GM19240 (cell line): Measurements from ENCODE around the gene ZNF324.
"Not testable (repeated sequence)": the region's sequence is repeated elsewhere in the genome, so short reads cannot be mapped to it uniquely, and the experiment has no call there.

ENCODE experiments used
- DNase-seq: peaks from one replicate; pipeline ENCODE4 v3.0.0; 2011; ENCODE audit warnings: low spot score; ENCODE audit not compliant: insufficient read length

ZNF324 gene

DNA sequence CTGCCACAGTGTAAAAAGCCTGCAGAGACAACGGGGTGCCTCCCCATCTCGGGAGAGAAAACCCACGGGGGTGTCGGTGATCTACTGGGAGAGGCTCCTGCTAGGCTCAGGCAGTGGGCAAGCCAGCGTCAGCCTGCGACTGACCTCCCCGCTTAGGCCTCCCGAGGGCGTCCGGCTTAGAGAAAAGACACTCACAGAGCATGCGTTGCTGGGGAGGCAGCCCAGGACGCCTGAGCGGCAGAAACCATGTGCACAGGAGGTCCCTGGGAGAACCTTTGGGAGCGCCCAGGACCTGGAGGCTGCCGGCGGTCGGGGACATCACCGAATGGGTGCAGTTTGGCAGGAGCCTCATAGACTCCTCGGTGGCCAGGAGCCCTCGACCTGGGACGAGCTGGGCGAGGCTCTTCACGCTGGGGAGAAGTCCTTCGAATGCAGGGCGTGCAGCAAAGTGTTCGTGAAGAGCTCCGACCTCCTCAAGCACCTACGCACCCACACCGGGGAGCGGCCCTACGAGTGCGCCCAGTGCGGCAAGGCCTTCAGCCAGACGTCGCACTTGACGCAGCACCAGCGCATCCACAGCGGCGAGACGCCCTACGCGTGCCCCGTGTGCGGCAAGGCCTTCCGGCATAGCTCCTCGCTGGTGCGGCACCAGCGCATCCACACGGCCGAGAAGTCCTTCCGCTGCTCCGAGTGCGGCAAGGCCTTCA is 4.1 kb downstream of the ZNF324 start:
- DNase-seq: not testable (repeated sequence)

DNA sequence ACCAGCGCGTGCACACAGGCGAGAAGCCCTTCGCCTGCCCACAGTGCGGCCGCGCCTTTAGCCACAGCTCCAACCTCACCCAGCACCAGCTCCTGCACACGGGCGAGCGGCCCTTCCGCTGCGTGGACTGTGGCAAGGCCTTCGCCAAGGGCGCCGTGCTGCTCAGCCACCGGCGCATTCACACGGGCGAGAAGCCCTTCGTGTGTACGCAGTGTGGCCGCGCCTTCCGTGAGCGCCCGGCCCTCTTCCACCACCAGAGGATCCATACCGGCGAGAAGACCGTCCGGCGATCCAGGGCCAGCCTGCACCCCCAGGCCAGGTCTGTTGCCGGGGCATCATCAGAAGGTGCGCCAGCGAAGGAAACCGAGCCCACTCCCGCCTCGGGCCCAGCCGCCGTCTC is 4.9 kb downstream of the ZNF324 start:
- DNase-seq: no peak

DNA sequence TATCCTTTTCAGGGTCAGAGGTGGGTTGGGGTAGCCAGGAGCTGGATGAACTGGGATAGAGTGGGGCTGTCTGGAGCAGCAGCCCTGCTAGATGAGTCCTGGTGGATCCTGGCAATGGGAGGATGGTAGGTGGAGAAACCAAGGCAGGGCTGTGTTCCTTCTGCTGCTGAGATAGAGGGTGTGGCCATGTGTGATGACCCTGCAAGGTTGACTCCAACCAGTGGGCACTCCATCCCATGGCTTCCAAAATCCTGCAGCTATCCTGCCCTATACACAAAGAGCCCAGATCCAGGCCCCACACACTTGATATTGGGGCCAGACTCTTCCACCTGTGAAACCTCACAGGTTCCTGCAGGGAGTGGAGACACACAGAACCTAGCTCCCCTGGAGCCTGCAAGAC is 6.9 kb downstream of the ZNF324 start:
- DNase-seq: no peak

DNA sequence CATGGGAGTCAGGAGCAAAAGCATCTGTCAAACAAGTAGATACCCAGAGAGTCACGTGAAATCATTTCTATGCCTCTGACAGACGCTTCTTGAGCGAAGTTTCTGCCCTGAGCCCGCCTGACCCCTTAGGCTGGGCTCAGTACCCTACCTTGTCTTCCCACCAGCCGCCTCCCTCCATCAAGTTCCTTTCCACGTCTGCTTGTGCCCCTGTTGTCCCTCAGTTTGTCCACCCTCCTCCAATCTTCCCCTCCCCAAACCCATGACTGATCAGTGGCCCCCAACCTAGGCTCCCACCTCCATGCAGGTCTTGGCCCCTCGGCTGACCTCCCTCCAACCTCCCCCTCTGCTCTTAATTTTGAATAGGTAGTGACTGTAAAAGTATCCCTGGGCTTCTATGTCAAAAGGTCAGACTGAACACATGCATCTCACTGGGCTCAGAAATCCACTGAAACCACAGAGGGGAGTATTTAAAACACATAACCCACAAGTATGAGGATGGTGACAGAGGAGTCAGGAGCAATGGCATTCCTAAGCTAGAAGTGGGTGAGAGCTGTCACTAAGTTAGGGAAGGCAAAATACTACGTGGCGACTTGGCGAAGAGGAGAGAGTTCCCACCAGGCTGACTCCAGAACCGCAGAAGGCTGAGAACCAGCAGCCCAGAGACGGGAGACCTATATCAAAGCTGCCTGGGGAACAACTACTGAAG is 7.6 kb downstream of the ZNF324 start:
- DNase-seq: no peak

DNA sequence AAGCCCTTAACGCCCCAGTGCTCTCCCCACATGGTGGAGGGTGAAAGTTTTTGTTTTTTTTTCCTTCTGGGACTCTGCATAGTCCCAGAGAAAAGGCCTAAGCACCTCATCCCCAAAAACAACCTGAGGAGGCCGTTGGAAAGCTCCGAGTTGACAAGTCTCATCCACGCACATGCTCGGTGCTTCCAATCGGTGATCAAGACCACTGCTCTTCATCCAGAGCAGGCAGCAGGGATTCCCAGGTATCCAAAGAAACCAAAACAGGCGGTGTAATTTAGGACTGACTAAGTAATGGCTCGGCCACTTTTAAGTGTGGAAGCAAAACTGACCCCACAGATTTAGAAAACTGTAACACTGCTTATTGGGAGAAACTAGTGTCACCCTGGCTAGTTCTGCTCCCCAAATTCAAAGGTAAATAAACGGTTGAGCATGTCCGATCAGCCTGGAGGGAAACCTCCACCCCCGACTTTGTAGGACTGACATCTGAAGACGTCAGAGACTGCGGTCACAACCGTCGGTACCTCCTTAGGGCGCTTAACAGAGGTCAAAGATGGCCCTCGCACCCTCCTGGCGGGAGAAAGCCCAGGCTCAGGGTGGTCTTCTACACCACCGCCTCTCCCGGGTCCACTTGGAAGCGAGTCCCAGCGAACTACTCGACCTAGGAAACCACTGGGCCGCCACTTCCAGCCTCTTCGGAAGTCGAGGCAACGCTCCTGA is 8.3 kb downstream of the ZNF324 start:
- no peak for DNase-seq

DNA sequence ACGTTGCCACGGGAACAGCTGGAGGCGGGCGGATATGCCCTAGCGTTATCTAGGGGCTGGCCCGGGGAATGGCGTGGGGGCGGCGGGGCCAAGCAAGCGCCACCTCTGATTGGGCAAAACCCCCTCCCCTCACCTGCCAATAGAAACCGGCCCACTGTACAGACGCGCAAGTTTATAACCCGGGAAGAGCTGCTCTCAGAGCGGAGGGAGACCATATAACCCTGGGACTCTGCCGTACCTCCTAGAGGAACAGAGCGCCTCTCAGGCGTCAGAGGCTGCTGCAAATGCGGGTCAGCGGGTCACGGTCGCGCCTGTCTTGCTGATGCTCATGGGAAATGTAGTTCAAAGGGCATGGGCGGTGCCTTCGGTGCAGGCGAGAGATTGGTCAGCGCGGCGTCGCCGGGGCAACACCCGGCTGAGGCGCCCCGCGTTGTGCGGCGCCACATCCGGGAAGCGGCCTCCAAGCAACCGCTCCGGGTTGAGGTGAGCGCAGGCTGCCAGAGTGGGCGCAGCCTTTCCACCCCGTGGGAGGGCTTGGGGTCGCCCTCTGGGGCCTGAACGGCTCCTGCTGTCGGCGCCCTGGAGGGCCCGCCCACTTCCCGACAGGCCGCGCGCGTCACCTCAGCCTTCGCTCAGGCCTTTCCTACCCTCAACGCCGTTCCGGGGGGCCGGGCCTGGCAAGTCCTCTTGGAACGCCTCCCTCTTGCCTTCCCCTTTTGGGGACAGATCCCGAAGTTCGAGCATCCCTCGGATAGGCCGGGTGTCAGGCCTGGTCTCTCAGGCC is 9.0 kb downstream of the ZNF324 start, which contains the start of gene ZNF446:
TSS of gene ZNF446 (plus strand) at position 639 of the 784 bp plus-strand sequence. CDS start 867 bp downstream, outside the sequence.
- peak; percentile 97 for DNase-seq

DNA sequence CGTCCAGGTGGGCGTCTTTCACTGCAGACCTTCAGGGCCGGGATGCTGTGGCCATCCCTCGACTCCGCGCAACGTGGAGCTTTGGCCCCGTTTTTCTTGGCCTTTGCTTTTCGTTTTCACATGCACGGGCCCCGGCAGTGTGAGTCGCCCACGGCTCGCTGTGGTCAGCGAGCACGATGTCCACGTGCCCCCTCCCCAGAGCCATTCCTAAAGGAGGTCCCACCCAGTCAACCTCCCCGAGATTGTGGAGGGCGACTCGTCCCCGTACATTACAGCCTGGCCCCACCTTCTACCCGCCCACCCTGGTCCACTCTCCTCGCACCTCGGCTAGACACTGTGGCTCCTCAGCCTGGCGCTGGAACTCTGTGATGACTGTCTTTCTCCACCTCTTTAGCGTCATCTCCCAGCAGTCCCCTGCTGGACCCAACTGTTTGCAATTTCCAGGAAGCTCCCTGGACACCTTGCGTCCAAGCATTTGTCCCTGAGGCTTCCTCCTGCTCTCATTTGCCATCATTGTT is 9.7 kb downstream of the ZNF324 start:
- DNase-seq: no peak

DNA sequence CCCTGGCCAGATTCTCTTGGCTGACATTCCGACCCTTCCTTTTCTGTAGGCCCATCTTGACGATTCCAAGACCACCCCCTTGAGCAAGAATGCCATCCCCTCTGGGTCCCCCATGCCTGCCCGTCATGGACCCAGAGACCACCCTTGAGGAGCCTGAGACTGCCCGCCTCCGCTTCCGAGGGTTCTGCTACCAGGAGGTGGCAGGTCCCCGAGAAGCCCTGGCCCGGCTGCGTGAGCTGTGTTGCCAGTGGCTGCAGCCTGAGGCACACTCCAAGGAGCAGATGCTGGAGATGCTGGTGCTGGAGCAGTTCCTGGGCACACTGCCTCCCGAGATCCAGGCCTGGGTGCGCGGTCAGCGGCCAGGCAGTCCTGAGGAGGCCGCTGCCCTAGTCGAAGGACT is 10.2 kb downstream of the ZNF324 start:
- DNase-seq: no peak

DNA sequence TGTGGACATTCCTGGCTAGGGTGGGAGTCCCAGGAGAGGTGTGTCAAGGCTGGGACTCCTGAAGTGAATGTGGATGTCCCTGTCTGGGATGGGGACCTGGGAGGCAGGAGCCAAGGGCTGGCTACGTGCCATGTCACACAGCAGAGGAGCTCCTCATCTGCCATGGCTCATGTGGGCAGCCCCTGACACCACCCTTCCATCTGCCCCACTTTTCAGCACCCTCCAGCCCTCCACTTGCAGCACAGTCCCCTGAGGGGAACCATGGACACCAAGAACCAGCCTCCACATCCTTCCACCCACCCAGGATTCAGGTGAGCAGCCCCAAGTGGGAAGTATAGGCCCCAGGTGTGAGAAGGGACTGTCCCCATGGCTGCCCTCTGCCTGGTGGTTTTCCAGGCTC is 11.0 kb downstream of the ZNF324 start:
- no peak for DNase-seq

DNA sequence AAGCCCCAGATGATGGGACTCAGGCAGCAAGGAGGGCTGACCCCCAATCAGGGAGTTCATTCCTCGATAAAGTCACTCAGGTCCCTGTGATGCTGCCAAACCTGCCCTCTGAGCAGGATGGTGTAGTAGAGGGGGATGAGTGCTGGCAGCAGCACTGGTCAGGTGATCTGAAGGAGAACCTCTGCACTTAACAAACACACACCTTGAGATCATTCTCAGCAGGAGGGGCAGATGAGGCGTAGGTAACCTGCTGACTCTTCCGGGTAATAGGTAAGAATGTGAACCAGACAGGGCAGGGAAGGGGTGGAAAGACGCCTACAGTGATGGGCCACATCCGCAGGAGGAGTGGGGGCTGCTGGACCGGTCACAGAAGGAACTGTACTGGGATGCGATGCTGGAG is 12.4 kb downstream of the ZNF324 start:
- DNase-seq: no peak

DNA sequence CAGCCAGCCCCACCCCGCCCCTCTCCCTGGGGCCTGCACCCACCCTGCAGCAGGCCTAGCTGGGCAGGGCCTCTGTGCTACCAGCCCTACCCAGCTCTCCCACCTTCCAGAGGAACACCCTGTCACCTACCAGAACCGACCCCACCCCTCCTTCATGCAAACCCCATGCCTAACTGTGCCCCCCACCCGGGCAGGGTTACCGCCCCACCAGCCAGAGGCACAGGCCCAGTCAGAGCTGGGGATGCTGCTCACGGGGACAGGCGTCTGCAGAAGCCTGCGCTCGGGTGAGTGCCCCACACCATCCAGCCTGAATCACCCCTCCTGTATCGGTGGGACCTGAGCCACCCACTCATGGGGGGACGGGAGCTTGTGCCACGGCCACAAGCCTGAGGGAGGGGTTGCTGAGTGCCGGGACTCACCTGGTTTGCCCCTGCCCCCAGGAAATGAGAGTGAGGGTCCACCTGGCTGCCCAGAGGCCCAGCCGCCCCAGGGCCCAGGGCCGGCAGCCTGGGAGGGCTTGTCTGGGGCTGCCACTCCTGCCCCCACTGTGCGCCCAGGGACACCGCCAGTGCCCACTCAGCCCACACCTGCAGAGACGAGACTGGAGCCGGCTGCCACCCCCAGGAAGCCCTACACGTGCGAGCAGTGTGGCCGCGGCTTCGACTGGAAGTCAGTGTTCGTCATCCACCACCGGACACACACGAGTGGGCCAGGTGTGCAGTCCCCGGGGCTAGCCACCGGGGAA is 13.0 kb downstream of the ZNF324 start:
- no peak for DNase-seq

DNA sequence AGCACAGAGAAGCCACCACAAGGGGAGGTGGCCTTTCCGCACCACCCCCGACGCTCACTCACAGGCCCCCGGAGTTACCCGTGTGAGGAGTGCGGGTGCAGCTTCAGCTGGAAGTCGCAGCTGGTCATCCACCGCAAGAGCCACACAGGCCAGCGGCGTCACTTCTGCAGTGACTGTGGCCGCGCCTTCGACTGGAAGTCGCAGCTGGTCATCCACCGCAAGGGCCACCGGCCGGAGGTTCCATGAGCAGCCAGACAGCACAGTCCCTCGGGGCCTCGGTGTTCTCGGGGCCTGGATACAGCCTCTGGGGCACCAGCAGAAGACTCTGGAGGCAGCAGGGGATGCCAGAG is 13.6 kb downstream of the ZNF324 start:
- DNase-seq: no peak

DNA sequence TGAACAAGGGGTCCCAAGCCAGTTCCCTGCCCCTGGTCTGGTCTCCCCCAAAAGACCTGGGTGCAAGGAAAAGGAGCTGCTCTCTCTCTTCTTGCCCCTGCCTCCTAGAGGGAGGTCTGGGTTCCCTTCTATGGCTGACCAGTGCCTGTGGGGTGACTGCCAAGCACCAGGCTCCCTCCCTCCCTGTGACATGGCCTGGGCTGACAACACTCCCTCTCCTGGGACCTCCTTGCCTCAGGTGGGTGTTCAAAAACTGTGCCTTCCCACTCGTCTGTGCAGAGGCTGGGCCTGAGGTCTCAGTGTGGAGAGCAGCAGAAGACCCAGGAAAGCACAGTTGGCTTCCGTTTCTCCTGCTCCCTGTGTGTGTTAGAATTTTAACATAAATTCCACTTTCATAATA is 14.0 kb downstream of the ZNF324 start:
- no peak for DNase-seq

DNA sequence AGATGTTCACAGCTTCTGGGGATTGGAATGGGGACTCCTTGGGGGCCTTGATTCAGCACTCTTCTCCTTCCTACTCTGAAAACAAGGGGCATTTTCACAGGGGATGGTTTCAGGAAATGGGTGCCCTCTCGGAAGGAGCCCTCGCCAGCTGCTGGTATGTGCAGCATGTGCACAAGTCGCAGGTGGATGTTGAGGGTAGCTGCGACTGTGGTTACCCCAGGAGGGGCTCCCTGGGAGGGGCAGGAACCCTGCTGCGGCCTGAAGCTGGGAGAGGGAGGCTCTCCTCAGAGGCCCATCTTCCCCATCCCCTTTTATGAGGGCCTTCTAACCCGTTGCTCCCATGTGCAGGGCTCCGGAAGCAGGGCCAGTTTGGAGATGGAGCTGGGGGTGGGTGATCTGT is 15.5 kb downstream of the ZNF324 start:
- DNase-seq: no peak

DNA sequence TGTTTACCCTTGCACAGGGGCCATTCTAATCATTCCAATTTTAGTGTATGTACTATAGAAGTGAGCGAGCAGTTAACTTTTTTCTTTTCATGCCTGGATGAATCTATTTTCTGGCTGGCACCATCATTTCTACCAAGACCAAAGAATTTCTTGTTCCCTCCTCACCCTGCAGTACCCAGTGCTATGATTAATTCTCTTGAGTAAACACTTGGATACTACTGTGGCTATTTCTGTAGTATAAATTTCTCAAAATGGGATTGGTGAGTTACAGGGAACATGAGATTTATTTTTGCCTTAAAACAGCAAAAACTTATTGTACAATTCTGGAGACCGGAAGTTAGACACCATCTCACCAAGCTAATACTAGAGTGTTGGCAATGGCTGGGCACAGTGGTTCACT is 16.9 kb downstream of the ZNF324 start:
- DNase-seq: no peak

DNA sequence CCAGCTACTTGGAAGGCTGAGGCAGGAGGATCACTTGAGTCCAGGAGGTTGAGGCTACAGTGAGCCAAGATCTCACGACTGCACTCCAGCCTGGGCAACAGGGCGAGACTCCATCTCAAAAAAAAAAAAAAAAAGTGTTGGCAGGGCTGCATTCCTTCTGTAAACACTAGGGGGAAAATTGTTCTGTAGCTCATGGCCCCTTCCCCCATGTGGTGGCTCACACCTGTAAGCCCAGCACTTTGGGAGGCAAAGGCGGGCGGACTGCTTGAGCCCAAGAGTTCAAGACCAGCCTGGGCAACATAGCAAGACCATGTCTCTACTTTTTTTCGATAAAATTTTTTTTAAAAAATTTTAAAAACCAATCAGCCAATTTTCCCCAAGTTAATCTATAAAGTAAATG is 17.5 kb downstream of the ZNF324 start:
- not testable (repeated sequence) for DNase-seq

DNA sequence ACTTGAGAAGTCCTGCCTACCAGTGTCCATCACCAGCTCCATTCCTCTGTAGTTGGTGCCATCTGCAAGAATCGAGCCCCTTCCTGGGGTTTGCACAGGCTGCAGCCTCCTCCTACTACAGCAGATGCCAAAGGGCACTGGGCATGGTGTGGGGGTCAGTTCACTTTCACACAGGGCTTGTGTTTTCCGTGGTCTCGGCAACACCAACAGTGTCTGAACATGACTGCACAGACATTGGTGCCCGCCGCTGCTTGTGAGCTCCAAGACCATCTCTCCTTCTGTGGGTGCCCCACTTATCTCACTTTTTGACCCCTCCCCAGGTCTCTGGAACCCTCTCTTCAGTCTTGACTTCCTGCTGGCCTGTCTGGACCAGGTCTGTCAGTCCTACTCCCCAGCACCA is 24.5 kb downstream of the ZNF324 start:
- DNase-seq: no peak

DNA sequence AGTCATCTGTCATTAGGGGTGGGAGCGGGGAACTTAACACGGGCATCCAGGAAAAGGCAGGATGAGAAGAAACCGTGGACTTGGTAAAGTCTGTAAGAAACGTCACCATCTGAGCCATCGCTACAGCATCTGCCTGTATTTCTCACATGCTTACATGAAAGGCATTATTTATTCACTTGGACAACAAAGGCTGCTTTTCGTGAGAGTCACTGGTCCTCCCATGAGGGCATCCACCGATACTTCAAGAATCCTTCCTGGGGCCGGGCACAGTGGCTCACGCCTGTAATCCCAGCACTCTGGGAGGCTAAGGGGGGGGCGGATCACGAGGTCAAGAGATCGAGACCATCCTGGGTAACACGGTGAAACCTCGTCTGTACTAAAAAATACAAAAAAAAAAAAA is 25.4 kb downstream of the ZNF324 start:
- no peak for DNase-seq

DNA sequence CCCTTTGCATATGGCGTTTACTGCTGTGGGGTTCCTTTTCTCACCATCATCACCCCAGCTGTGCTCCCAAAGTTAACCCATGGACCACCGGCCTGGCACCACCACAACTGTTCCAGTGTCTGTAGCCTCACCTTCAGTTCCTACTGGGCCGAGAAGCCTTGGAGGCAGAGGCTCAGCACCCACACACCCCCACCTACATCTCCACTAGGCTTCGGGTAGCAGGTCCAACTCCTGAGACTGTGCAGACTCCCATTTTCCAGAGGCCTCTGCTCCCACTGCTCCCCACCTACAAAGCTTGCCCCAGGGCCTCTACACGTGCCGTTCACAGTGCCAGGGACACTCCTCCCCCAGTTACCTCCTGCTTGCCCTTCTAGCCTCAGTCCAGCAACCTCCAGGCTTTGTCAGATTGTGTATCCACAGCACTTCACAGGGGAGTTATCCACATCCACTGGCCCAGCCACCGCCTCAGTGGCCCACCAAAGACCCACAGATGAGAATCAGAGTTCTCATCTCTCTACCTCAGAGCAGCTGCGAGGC is 30.8 kb downstream of the ZNF324 start:
- no peak for DNase-seq

DNA sequence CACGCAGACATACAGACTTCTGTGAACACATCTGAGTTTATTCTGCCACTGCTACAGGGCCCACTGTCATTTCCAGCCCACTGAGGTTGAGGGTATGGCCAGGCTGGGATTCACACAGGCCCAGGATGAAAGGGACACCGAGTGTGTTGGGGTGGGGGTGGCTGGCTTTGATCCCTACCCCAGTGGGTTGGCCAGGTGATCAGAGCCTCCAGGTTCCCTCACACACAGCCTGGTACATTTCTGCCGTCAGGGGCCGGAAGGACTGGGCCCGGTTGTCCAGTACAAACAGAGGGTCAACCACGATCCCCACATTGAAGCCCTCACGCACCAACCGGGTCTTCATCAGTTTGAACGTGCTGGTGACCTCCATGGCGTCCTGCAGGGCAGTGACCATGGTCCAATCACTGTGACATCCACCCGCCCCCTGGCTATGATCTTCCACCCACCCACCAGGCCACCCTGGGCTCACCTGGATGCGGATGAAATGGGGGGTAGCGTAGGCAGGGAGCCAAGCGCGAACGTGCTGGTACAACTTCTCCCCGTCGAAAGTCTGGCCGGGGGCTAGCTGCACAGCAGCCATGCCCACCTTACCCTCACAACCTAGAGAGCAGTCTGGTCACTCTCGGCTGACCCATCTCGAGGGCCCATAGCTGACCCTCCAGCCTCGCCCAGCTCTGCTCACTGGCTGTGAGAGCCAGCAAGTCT is 31.6 kb downstream of the ZNF324 start:
- DNase-seq: no peak
